GM11168 (cell line): ENCODE results near the gene CASZ1.

Source experiments
- in situ Hi-C: fragments of 300-500 bp; cut with MboI; formaldehyde crosslinking; loops from one replicate; pipeline ENCODE4 v1.12.0; 2022; ENCODE audit warnings: low sequenced_read_pairs; ENCODE audit not compliant: unreplicated experiment

The CASZ1 gene

GRCh38 chr1:10598389-10598702, 198.1 kb downstream of the CASZ1 start:
- in situ Hi-C loops = no loop called here

DNA sequence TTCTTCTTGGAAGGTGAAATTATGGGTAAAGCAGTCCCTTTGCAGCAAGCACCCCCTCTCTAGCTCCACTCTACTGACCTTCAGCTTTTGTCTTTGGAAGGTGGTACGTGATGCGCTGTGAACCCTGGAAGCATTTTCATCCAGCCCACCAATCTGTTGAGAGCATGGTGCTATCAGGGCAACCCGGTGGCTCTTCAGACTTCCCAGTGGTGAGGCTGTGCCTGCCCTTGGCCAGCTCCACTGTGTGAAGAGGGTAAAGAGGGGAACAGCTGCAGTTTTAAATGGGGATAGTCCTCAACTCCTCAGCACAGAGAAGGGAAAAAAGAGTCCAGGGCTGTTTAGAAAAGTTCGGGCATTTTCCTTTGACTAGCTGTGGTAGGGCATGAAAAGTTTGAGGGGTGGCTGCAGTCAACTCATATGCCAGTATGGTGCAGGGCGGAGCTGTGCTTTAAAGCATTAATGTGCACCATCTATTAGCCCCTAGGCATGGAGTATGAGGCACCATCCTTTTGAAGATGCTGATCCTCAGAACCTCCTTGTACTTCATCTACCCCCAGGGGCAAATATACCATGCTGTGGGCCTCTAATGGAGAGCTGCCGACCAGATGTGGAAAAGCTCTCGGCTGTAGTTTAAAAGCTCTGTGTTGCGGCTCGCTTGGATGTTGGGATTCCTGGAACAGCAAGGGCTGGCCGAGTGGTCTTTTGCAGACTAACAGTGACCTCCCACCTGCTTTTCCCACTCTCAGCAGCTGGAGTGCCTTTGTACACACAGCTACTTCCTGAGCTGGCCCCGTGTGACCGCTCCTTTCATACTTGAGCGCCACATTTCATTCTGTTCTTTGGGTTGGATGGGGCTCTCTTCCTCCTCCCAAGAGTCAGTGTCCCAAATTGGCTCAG, 198.7 kb downstream of the CASZ1 start:
- in situ Hi-C loops = no loop called here

DNA sequence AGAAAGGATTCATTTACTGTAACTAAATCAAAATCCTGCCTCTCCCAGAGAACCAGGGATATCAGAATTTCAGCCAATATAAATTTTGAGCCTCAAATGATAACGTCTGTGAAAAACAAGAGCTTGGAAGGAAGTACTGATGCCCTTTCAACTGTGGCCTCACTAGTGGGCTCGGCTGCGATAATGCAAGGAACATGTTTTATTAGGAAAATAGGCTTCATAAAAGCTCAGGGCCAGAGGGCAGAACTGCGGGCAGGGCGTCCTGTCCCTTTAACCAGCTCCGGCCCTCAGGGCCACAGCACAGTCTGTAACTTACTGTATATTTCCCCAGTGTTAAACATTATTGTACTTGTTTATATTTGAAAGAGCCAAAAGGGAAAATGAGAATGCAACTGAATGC, 199.7 kb downstream of the CASZ1 start:
- in situ Hi-C loops = no loop called here

- in situ Hi-C loops = no loop called here
Measured at GRCh38 chr1:10594595-10595223, 201.7 kb downstream of the CASZ1 start.

GRCh38 chr1:10593750-10594149, 202.7 kb downstream of the CASZ1 start:
- in situ Hi-C loops = no loop called here

- in situ Hi-C loops = no loop called here
Measured at GRCh38 chr1:10592373-10592772, 204.1 kb downstream of the CASZ1 start.

DNA sequence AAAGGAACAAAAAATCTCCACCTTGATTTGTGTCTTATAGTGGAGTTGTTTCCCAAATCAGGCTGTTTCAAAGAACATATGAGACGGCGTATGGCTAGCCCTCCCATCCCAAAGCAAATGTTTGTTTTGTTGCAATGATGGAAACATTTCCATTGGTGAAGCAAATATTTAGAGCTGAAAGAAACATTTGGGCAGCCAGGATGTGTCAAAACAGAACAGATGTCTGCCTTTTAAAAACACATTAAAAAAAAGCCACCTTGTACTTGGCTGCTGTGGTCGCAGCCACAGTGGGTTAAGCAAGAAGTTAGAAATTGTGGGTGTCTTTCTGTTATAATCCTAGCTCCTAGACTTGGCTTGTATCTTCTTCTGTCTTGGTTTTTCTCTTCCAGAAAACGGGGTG, 205.4 kb downstream of the CASZ1 start:
- in situ Hi-C loops = no loop called here

DNA sequence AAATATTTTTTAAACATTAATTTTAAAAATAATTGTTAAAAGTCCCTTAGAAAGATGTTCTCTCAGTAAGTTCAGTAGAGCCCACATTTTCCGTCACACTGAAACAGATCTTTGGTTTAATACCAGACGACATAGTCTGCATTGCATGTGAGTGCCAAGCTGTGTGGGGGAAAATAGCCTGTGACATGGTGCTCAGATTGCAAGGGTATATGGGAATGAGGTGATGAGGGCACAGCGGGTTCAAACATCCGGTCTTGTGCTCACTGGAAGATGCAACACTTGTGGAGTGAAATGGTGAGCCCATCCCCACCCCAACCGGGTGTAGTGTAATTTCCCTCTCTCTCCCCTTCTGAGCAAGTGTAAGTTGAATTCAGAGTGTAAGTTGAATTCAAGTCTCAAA, 207.4 kb downstream of the CASZ1 start:
- in situ Hi-C loops = no loop called here

DNA sequence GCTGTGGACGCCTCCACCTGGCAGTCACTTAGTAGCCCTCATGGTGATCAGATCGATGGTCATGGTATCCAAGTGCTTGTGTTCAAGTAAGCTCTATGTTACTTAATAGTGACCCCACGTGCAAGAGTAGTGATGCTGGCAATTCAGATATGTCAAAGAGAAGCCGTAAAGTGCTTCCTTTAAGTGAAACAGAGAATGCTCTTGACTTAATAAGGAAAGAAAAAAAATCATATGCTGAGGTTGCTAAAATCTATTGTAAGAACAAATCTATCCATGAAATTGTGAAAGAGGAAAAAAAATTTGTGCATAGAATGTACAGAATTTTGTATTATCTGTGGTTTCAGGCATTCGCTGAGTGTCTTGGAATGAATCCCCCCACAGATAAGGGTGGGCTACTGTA, 207.8 kb downstream of the CASZ1 start:
- in situ Hi-C loops = no loop called here
